HL-60 (cell line): ENCODE data around the gene PLCE1.

Source experiments
- DNase-seq, 2 experiments: peaks; one replicate each; pipeline ENCODE4 v3.0.0-alpha.2; 2010 to 2020; ENCODE audit warnings: low read depth in 1 of 2, low spot score in 1 of 2
- H3K27ac ChIP-seq: fragments of 250-450 bp; sonication (Bioruptor Pico); replicated peaks from 2 replicates; pipeline ENCODE4 v1.5.1; 2020; ENCODE audit warnings: mild to moderate bottlenecking, moderate library complexity
- H3K27me3 ChIP-seq: fragments of 250-450 bp; sonication (Bioruptor Pico); 2 replicates; pipeline ENCODE4 v1.5.1; 2021; ENCODE audit warnings: mild to moderate bottlenecking, moderate library complexity; ENCODE audit not compliant: insufficient read depth, poor library complexity, severe bottlenecking
- H3K4me3 ChIP-seq: replicated peaks from 2 replicates; pipeline ENCODE4 v1.5.1; 2011; ENCODE audit warnings: mild to moderate bottlenecking, control low read depth, low read length; ENCODE audit not compliant: insufficient read depth
- CTCF ChIP-seq: IDR thresholded peaks from one replicate; pipeline ENCODE4 v1.5.1; 2011; ENCODE audit warnings: low read length, control low read depth, inconsistent platforms; ENCODE audit not compliant: insufficient read depth
- GABPA ChIP-seq: IDR thresholded peaks from 2 replicates; pipeline ENCODE4 v1.6.1; 2012; ENCODE audit warnings: low read depth
- POLR2AphosphoS5 ChIP-seq: IDR thresholded peaks from 2 replicates; pipeline ENCODE4 v1.6.1; 2012; ENCODE audit warnings: low read depth
- REST ChIP-seq: IDR thresholded peaks from 2 replicates; pipeline ENCODE4 v1.6.1; 2012; ENCODE audit warnings: low read depth; ENCODE audit not compliant: insufficient replicate concordance
- SPI1 ChIP-seq: IDR thresholded peaks from 2 replicates; pipeline ENCODE4 v1.6.1; 2012; ENCODE audit warnings: low read depth, mild to moderate bottlenecking, borderline replicate concordance

The PLCE1 gene

DNA sequence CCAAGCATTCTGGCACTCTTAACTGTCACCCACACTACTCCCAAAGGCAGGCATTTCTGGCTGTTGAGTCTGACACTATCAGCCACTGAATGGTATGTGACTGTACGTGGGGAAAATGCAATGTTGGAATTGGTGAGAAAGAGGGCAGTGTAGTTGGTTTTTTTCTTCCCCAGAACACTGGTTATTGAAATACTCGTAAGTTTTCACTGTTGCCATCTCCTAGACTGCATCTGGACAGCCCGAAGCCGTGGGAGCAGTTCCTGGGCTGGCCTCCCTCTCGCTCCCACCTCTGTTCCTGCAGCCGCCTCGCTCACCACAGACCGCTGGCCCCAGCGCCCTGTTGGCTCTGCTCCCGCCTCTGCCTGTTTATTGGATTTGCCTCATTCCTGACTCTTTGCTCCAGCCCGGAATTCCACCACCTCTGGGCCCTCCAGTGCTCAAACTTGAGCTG, 5.7 kb downstream of the PLCE1 start:
- TF ChIP-seq REST = no peak
- TF ChIP-seq SPI1 = no peak
- no peak for TF ChIP-seq CTCF
- TF ChIP-seq POLR2AphosphoS5 = no peak
- no peak for TF ChIP-seq GABPA
- DNase-seq = no peak
- Histone ChIP-seq H3K27ac (no peak overlapping the region), H3K27me3 (peaks cover 13% of the 10 kb centered on the region), H3K4me3 (no peak overlapping the region)

DNA sequence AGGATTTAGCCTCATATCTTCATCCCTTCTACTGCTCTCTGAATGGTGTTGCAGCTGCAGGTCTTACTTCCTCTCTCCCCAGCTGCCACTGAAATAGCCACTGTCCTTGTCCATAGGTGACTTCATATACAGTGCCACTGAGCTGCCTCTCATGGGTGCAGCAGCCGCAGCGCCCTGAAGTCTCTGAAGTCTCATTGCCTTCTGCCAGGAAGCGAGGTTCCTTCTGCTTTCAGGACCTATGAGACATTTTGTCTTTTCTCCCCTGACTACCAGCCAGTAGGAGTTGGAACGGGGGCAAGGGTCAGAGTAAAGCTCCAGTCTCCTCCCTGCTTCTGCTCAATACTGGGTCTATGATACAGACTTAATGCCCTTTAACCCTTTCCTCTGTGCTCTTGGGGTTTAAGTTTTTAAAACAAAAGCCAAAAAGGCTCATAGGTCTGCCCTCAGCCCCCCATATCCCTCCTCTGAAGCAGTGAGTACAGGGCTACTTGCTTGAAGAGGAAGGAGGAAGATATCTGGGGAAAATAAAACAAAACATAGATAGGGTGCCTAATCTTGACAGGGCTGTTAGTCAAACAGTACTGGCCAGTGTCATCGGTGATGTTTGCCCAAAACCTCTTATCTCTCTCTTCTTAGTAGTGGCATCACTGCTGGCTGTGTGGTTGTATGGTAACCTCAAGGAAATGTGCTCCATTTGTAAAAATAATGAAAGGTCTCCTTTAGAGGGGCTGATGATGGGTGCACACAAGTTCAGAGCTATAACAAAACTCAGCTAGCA, 7.1 kb downstream of the PLCE1 start:
- peaks cover 4% of the 10 kb centered on the region for H3K27me3 ChIP-seq
- H3K27ac ChIP-seq = no peak overlapping the region
- no peak overlapping the region for H3K4me3 ChIP-seq
- DNase-seq = no peak
- TF ChIP-seq CTCF = no peak
- no peak for TF ChIP-seq POLR2AphosphoS5
- TF ChIP-seq GABPA = no peak
- TF ChIP-seq REST = no peak
- no peak for TF ChIP-seq SPI1

- no peak overlapping the region for H3K27ac ChIP-seq
- H3K27me3 ChIP-seq = peaks cover 4% of the 10 kb centered on the region
- no peak for DNase-seq
- H3K4me3 ChIP-seq = no peak overlapping the region
- no peak for TF ChIP-seq POLR2AphosphoS5
- TF ChIP-seq CTCF = no peak
- no peak for TF ChIP-seq SPI1
- no peak for TF ChIP-seq REST
- TF ChIP-seq GABPA = no peak
Measured at GRCh38 chr10:94001416-94001810, 7.7 kb downstream of the PLCE1 start.
